Right lobe of liver (tissue), 4 donors: Measurements from ENCODE around the gene WDPCP.

Source experiments
- CTCF ChIP-seq, 4 donors: fragments of 200-600 bp in 3 of 4; fragments of 450-650 bp in 1 of 4; IDR thresholded peaks; one replicate each; pipeline versions ENCODE4 v1.5.1 to v1.8.0; 2016 to 2022; ENCODE audit warnings: antibody characterized with exemption in 4 of 4, mild to moderate bottlenecking in 2 of 4
- POLR2A ChIP-seq: fragments of 450-650 bp; IDR thresholded peaks from one replicate; pipeline ENCODE4 v1.6.1; 2017; ENCODE audit warnings: antibody characterized with exemption, mild to moderate bottlenecking
- donor health status: DM: no; HTN: no; CAD: no.
- donor health status: DM: no; HTN: no; CAD: no.
- donor health status: DM: no; HTN: yes; CAD: no.

GRCh38 chr2:63346411-63346810 lies 241.9 kb downstream of the WDPCP start:
- TF ChIP-seq CTCF (IDR thresholded peaks at IDR 0.05) (no peak), POLR2A (no peak)
